Smooth muscle cell (in vitro differentiated cells): ENCODE data around the gene STXBP2. TPM values are rescaled to one million over a fixed set of nuclear protein-coding genes. Genes with fewer than 3 reads are reported as not detected.

Source experiments
- DNase-seq: peaks from one replicate; lab custom pipeline; 2025; ENCODE audit not compliant: unreplicated experiment; lab: John Stamatoyannopoulos, UW
- H2AFZ ChIP-seq: fragments of 200-600 bp; sonication (generic); 2 replicates; pipeline ENCODE4 v1.6.0; 2016; ENCODE audit warnings: antibody characterized with exemption, low read depth, mild to moderate bottlenecking
- H3F3A ChIP-seq: fragments of 200-600 bp; sonication (generic); 2 replicates; pipeline ENCODE4 v1.6.0; 2017; ENCODE audit warnings: antibody characterized with exemption, low read depth
- H3K27ac ChIP-seq: fragments of 200-600 bp; sonication (generic); 2 replicates; pipeline ENCODE4 v1.5.1; 2016; ENCODE audit warnings: low read depth, mild to moderate bottlenecking
- H3K27me3 ChIP-seq: fragments of 200-600 bp; sonication (generic); 2 replicates; pipeline ENCODE4 v1.6.1; 2016; ENCODE audit warnings: low read depth, mild to moderate bottlenecking
- H3K36me3 ChIP-seq: fragments of 200-600 bp; sonication (generic); 2 replicates; pipeline ENCODE4 v1.5.1; 2016; ENCODE audit warnings: low read depth
- H3K4me1 ChIP-seq: fragments of 200-600 bp; sonication (generic); 2 replicates; pipeline ENCODE4 v1.5.1; 2016; ENCODE audit warnings: low read depth
- H3K4me2 ChIP-seq: fragments of 200-600 bp; sonication (generic); 2 replicates; pipeline ENCODE4 v1.6.0; 2016; ENCODE audit warnings: mild to moderate bottlenecking
- H3K4me3 ChIP-seq: fragments of 200-600 bp; sonication (generic); 2 replicates; pipeline ENCODE4 v1.5.1; 2016; ENCODE audit warnings: mild to moderate bottlenecking
- H3K79me2 ChIP-seq: fragments of 200-600 bp; sonication (generic); 2 replicates; pipeline ENCODE4 v1.6.0; 2016; ENCODE audit warnings: low read depth, mild to moderate bottlenecking
- H3K9ac ChIP-seq: fragments of 200-600 bp; sonication (generic); 2 replicates; pipeline ENCODE4 v1.6.0; 2016; ENCODE audit warnings: low read depth
- H3K9me3 ChIP-seq: fragments of 200-600 bp; sonication (generic); replicated peaks from 2 replicates; pipeline ENCODE4 v1.5.1; 2016; ENCODE audit warnings: low read depth
- H4K20me1 ChIP-seq: fragments of 200-600 bp; sonication (generic); 2 replicates; pipeline ENCODE4 v1.6.0; 2016; ENCODE audit warnings: low read depth
- WGBS: methylation state at CpG from one replicate; pipeline ENCODE4 v1.1.7; 2016; ENCODE audit warnings: low lambda C conversion rate; 5-methylcytosine and 5-hydroxymethylcytosine counted together
- polyA plus RNA-seq: library from polyadenylated mRNA; unstranded; fragments of >200 nt; fragmentation: Nextera tagmentation; extraction: Ambion mirVana; gene quantifications from 2 replicates; pipeline ENCODE4 v1.2.1, GENCODE V29; 2016
- total RNA-seq: library from RNA; depleted of rRNA; stranded (reverse); fragments of >200 nt; gene quantifications from 2 replicates; pipeline ENCODE4 v1.2.3, GENCODE V29; 2014
- TF ChIP-seq, protein P1 (sequence below): fragments of 200-600 bp; sonication (generic); IDR thresholded peaks from 2 replicates; pipeline ENCODE4 v1.5.1; 2017; ENCODE audit warnings: borderline replicate concordance, mild to moderate bottlenecking, antibody characterized with exemption; ENCODE audit not compliant: insufficient read depth, poor library complexity, severe bottlenecking

The STXBP2 gene
- total and polyA plus RNA-seq, 2 experiments from 2014 or later = 17.8 to 32.7 TPM

DNA sequence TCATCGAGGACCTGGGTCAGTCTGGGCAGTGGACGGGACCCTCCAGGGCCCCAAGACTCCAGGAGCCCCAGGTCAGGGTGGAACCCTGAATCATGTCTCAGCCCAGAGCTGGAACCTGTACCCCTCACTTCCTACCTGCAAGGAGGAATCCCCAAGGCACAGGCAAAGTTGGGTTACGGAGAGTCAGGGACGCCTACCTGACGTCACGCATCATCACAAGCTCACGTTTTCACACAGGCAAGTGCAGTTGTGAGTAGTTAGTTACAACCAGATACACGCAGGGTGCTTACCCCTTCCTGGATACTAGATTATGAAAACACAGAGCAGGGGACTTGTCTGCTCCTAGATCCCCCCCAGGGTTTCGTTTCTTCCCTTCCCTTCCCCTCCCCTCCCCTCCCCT, 33.9 kb downstream of the STXBP2 start:
- no peak for DNase-seq
- Histone ChIP-seq H3K27ac (no peak overlapping the region), H3K4me3 (no peak overlapping the region), H3K4me1 (no peaks in the 10 kb centered on the region), H4K20me1 (no peaks in the 10 kb centered on the region), H3K79me2 (no peaks in the 10 kb centered on the region), H2AFZ (no peak overlapping the region), H3K36me3 (no peaks in the 10 kb centered on the region), H3K9me3 (no peaks in the 10 kb centered on the region), H3K27me3 (peaks cover 45% of the 10 kb centered on the region), H3K9ac (no peak overlapping the region), H3F3A (no peaks in the 10 kb centered on the region), H3K4me2 (no peak overlapping the region)
- TF ChIP-seq, protein P1, sequence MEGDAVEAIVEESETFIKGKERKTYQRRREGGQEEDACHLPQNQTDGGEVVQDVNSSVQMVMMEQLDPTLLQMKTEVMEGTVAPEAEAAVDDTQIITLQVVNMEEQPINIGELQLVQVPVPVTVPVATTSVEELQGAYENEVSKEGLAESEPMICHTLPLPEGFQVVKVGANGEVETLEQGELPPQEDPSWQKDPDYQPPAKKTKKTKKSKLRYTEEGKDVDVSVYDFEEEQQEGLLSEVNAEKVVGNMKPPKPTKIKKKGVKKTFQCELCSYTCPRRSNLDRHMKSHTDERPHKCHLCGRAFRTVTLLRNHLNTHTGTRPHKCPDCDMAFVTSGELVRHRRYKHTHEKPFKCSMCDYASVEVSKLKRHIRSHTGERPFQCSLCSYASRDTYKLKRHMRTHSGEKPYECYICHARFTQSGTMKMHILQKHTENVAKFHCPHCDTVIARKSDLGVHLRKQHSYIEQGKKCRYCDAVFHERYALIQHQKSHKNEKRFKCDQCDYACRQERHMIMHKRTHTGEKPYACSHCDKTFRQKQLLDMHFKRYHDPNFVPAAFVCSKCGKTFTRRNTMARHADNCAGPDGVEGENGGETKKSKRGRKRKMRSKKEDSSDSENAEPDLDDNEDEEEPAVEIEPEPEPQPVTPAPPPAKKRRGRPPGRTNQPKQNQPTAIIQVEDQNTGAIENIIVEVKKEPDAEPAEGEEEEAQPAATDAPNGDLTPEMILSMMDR = no peak
- WGBS = 41% methylated on average over 9 of the region's 9 CpGs

DNA sequence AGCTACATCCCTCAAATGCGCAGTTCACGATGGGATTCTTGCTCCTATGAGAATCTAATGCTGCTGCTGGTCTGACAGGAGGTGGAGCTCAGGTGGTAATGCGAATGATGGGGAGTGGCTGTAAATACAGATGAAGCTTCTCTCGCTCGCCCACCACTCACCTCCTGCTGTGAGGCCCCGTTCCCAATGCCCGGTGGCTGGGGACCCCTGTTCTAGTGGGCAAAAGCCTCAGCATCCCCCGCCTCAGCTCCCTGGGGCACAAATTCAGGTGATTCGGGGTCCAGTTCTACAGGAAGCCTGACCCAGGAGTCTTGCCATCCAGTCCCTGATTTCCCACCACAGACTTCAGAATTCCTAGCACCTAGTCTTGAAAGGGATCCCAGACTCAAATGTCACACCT, 35.6 kb downstream of the STXBP2 start:
- TF ChIP-seq, protein P1 = no peak
- Histone ChIP-seq H3K36me3 (no peaks in the 10 kb centered on the region), H3K27me3 (peaks cover 55% of the 10 kb centered on the region), H2AFZ (no peak overlapping the region), H3K4me3 (no peak overlapping the region), H3K4me2 (no peak overlapping the region), H3F3A (no peaks in the 10 kb centered on the region), H3K79me2 (no peaks in the 10 kb centered on the region), H4K20me1 (no peaks in the 10 kb centered on the region), H3K27ac (no peak overlapping the region), H3K9me3 (no peaks in the 10 kb centered on the region), H3K4me1 (no peaks in the 10 kb centered on the region), H3K9ac (no peak overlapping the region)
- WGBS = 55% methylated on average over 9 of the region's 9 CpGs
- DNase-seq = no peak

DNA sequence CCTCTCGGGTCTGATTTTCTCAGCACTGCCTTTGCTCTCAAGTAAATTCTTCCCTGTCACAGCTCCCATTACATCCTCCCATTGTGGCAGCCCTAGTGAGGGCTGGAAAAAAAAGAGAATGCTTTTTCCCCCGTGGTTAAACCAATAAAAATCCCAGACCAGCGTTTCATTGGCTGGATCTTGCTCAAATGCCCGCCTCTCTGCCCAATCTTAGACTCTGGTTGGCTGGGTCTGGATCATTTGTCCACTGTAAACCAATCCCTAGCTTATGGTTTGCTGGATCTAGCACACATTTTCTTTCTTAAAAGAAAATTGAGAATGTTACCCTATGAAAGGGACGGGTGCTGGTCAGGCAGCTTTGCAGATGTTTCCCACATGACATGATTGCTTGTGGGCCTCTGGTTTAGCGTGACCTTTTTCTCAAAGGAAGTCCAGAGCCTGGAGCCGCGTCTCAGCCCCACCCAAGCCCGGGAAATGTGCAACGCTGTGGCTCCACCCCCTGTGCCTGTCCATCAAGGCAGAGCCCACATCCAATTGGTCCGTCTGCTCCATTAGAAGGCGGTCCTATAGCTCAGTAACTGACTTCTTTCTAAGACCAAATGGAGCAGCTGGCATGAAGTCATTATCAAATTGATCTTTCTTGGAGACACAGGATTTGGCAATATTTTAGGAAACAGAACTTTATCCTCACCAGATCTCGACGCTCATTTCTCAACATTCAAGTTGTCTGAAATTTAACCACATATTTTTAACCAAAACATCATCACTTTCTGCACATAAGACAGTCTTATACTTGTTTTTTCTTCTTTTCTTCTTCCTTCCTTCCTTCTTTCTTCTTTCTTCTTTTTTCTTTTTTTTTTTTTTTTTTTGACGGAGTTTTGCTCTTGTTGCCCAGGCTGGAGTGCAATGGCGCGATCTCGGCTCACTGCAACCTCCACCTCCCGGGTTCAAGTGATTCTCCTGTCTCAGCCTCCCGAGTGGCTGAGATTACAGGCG, 37.4 kb downstream of the STXBP2 start:
- H3K27me3 ChIP-seq = peaks cover 42% of the 10 kb centered on the region
- DNase-seq = no peak
- no peaks in the 10 kb centered on the region for H3K36me3 ChIP-seq
- no peaks in the 10 kb centered on the region for H3K79me2 ChIP-seq
- no peak overlapping the region for H2AFZ ChIP-seq
- H3K27ac ChIP-seq = no peak overlapping the region
- H3K4me3 ChIP-seq = no peak overlapping the region
- H3K4me2 ChIP-seq = no peak overlapping the region
- TF ChIP-seq, protein P1 = no peak
- no peaks in the 10 kb centered on the region for H4K20me1 ChIP-seq
- H3K4me1 ChIP-seq = no peaks in the 10 kb centered on the region
- H3F3A ChIP-seq = no peaks in the 10 kb centered on the region
- WGBS = 46% methylated on average over 15 of the region's 21 CpGs
- H3K9me3 ChIP-seq = no peaks in the 10 kb centered on the region
- H3K9ac ChIP-seq = no peak overlapping the region
